ENCODE results near the gene ILKAP.
"Not testable (repeated sequence)": the region's sequence is repeated elsewhere in the genome, so short reads cannot be mapped to it uniquely, and the experiment has no call there.

The ILKAP gene

DNA sequence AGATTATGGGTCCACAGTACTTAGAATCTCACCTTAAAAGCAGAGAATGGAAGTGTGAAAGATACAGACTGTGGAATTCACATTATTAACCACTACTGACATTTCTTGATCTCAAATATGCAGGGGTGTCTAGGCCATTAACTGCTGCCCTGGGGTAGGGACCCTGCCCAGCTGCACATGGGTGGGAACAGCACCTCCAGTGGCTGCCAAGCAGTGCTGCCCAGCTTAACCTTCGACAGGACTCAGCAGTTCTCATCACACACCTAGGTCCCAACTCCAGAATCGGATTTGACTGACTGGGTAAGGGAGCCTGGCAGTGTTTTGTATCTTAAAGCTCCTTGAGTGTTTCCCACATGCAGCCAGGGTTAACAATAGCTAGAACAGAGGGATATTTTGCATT lies 29.8 kb downstream of the ILKAP start:
- Histone ChIP-seq H3K36me3 (ENCODE audit: control insufficient read depth in 1 of 2, insufficient read depth in 2 of 2, low read length in 2 of 2) (peaks cover 44 to 57% of the 10 kb centered on the region in 2 experiments), H2AFZ (ENCODE audit: insufficient read depth, low read length, poor library complexity) (no peak overlapping the region), H3K4me1 (ENCODE audit: control insufficient read depth in 1 of 2, insufficient read depth in 2 of 2, low read length in 2 of 2) (peaks cover 5 to 7% of the 10 kb centered on the region in 2 experiments), H2BK120ac (ENCODE audit: insufficient read depth, low read length, poor library complexity) (no peak overlapping the region), H3K9me3 (ENCODE audit: insufficient read depth, low read depth, low read length) (no peaks in the 10 kb centered on the region), H2AK5ac (ENCODE audit: low read length) (no peak overlapping the region), H3K4ac (ENCODE audit: low read depth, low read length) (no peak overlapping the region), H4K8ac (ENCODE audit: low read depth, low read length) (no peak overlapping the region), H4K12ac (ENCODE audit: low read depth, low read length) (no peak overlapping the region), H2BK5ac (ENCODE audit: low read depth, low read length, poor library complexity) (no peak overlapping the region), H3K23ac (ENCODE audit: low read length) (no peak overlapping the region), H3K27ac (ENCODE audit: low read depth, low read length) (no peak overlapping the region), H3K9ac (ENCODE audit: low read length) (no peak overlapping the region), H3K14ac (ENCODE audit: low read length) (no peak overlapping the region), H3K79me2 (ENCODE audit: control insufficient read depth, insufficient read depth, low read length, poor library complexity) (no peaks in the 10 kb centered on the region), H3K18ac (ENCODE audit: low read length) (no peak overlapping the region), H4K91ac (ENCODE audit: low read depth, low read length) (no peak overlapping the region), H3K4me2 (ENCODE audit: low read length) (no peak overlapping the region), H3K27me3 (ENCODE audit: insufficient read depth, low read length) (no peaks in the 10 kb centered on the region), H3K4me3 (ENCODE audit: low read depth, low read length) (no peak overlapping the region), H3K79me1 (ENCODE audit: low read length) (peaks cover 1% of the 10 kb centered on the region), H2BK12ac (ENCODE audit: low read length) (no peak overlapping the region)
- WGBS (ENCODE audit: extremely low coverage, insufficient coverage, insufficient read length): no CpG with 5 or more reads among the region's 2 CpGs
- DNase-seq: no peak

DNA sequence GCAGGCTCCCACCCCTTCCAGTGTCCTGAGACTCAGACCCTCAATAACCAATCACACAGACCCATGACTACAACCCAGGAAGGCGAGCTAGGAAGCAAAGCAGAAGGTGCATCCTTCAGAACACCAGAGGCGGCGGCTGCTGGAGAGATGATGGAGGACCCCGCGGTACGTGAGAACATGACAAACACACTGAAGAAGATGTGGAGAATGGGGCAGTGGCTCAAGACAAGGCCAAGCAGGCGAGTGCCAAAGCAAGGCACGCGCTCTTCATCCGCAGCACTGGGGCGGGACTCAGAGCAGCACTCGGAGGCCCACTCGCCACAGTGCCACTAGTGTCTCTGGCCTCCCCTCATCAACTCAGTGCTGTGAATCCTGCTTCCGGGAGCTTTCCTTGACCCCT lies 31.1 kb downstream of the ILKAP start:
- H3K14ac ChIP-seq (ENCODE audit: low read length): no peak overlapping the region
- peaks cover under 1% of the 10 kb centered on the region for H3K9me3 ChIP-seq (ENCODE audit: insufficient read depth, low read depth, low read length)
- no peaks in the 10 kb centered on the region for H3K79me2 ChIP-seq (ENCODE audit: control insufficient read depth, insufficient read depth, low read length, poor library complexity)
- no peak overlapping the region for H3K4ac ChIP-seq (ENCODE audit: low read depth, low read length)
- H3K27ac ChIP-seq (ENCODE audit: low read depth, low read length): no peak overlapping the region
- H2BK120ac ChIP-seq (ENCODE audit: insufficient read depth, low read length, poor library complexity): no peak overlapping the region
- no peak overlapping the region for H3K4me2 ChIP-seq (ENCODE audit: low read length)
- H4K91ac ChIP-seq (ENCODE audit: low read depth, low read length): no peak overlapping the region
- no peak overlapping the region for H2BK5ac ChIP-seq (ENCODE audit: low read depth, low read length, poor library complexity)
- no peak overlapping the region for H4K8ac ChIP-seq (ENCODE audit: low read depth, low read length)
- no peak overlapping the region for H3K18ac ChIP-seq (ENCODE audit: low read length)
- H2AK5ac ChIP-seq (ENCODE audit: low read length): no peak overlapping the region
- H3K27me3 ChIP-seq (ENCODE audit: insufficient read depth, low read length): no peaks in the 10 kb centered on the region
- no peak overlapping the region for H3K23ac ChIP-seq (ENCODE audit: low read length)
- H3K9ac ChIP-seq (ENCODE audit: low read length): no peak overlapping the region
- H4K12ac ChIP-seq (ENCODE audit: low read depth, low read length): no peak overlapping the region
- H3K4me3 ChIP-seq (ENCODE audit: low read depth, low read length): no peak overlapping the region
- H3K79me1 ChIP-seq (ENCODE audit: low read length): peaks cover 1% of the 10 kb centered on the region
- H2AFZ ChIP-seq (ENCODE audit: insufficient read depth, low read length, poor library complexity): no peak overlapping the region
- H2BK12ac ChIP-seq (ENCODE audit: low read length): no peak overlapping the region
- DNase-seq: no peak
- WGBS (ENCODE audit: extremely low coverage, insufficient coverage, insufficient read length): no CpG with 5 or more reads among the region's 14 CpGs
- H3K4me1 ChIP-seq (ENCODE audit: control insufficient read depth in 1 of 2, insufficient read depth in 2 of 2, low read length in 2 of 2): peaks cover 5 to 7% of the 10 kb centered on the region in 2 experiments
- H3K36me3 ChIP-seq (ENCODE audit: control insufficient read depth in 1 of 2, insufficient read depth in 2 of 2, low read length in 2 of 2): peaks cover 50 to 62% of the 10 kb centered on the region in 2 experiments

DNA sequence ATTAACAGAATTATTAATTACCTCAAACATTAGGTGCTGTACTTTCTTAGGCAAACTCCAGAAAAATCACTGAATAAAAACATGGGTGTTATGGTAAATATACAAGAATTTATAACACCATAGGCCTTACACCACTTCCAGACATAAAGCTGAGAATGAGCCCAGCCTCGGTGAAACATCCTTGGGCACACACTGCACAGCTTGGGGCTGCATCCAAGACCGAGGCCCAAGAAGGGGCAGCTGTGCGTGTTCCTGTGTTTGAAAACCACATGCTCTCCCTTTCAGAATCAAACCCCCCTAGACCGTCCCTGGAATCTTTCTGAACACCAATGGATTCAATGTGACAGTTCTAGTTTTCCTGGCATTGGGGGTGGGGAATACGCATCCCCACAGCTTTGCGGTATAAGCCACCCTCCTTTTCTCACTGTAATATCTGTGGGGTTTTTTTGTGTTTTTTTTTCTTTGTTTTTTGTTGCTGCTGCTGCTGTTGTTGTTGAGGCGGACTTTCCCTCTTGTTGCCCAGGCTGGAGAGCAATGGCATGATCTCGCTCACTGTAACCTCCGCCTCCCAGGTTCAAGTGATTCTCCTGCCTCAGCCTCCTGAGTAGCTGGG lies 31.8 kb downstream of the ILKAP start:
- no peak overlapping the region for H2AFZ ChIP-seq (ENCODE audit: insufficient read depth, low read length, poor library complexity)
- WGBS (ENCODE audit: extremely low coverage, insufficient coverage, insufficient read length): no CpG with 5 or more reads among the region's 9 CpGs
- peaks cover 5 to 7% of the 10 kb centered on the region in 2 experiments for H3K4me1 ChIP-seq (ENCODE audit: control insufficient read depth in 1 of 2, insufficient read depth in 2 of 2, low read length in 2 of 2)

DNA sequence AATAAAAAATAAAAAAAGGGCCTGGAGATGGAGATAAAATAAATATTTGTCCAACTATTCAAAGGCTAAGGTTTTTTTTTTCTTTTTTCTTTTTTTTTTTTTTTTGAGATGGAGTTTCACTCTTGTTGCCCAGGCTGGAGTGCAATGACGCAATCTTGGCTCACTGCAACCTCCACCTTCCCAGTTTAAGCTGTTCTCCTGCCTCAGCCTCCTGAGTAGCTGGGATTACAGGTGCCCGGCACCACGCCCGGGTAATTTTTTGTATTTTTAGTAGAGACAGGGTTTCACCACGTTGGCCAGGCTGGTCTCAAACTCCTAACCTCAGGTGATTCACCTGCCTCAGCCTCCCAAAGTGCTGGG lies 32.4 kb downstream of the ILKAP start:
- H3K4me1 ChIP-seq (ENCODE audit: control insufficient read depth in 1 of 2, insufficient read depth in 2 of 2, low read length in 2 of 2); H3K18ac ChIP-seq (ENCODE audit: low read length); H4K12ac ChIP-seq (ENCODE audit: low read depth, low read length); H3K14ac ChIP-seq (ENCODE audit: low read length); DNase-seq; H3K4me3 ChIP-seq (ENCODE audit: low read depth, low read length); H3K9me3 ChIP-seq (ENCODE audit: insufficient read depth, low read depth, low read length); H2BK12ac ChIP-seq (ENCODE audit: low read length); H2BK5ac ChIP-seq (ENCODE audit: low read depth, low read length, poor library complexity); H2AK5ac ChIP-seq (ENCODE audit: low read length); H3K23ac ChIP-seq (ENCODE audit: low read length); H3K27ac ChIP-seq (ENCODE audit: low read depth, low read length); H3K79me1 ChIP-seq (ENCODE audit: low read length); H4K91ac ChIP-seq (ENCODE audit: low read depth, low read length); H3K4ac ChIP-seq (ENCODE audit: low read depth, low read length); H3K27me3 ChIP-seq (ENCODE audit: insufficient read depth, low read length); H4K8ac ChIP-seq (ENCODE audit: low read depth, low read length); H3K9ac ChIP-seq (ENCODE audit: low read length); H2AFZ ChIP-seq (ENCODE audit: insufficient read depth, low read length, poor library complexity); H3K4me2 ChIP-seq (ENCODE audit: low read length); H2BK120ac ChIP-seq (ENCODE audit: insufficient read depth, low read length, poor library complexity); H3K79me2 ChIP-seq (ENCODE audit: control insufficient read depth, insufficient read depth, low read length, poor library complexity): not testable (repeated sequence)
- WGBS (ENCODE audit: extremely low coverage, insufficient coverage, insufficient read length): no CpG with 5 or more reads among the region's 5 CpGs
- H3K36me3 ChIP-seq (ENCODE audit: control insufficient read depth in 1 of 2, insufficient read depth in 2 of 2, low read length in 2 of 2): peaks cover 52 to 65% of the 10 kb centered on the region in 2 experiments

More for the DNA sequence above, 31.8 kb downstream of the ILKAP start:
- no peak overlapping the region for H2BK12ac ChIP-seq (ENCODE audit: low read length)
- H3K27me3 ChIP-seq (ENCODE audit: insufficient read depth, low read length): no peaks in the 10 kb centered on the region
- H3K4me2 ChIP-seq (ENCODE audit: low read length): no peak overlapping the region
- peaks cover 52 to 66% of the 10 kb centered on the region in 2 experiments for H3K36me3 ChIP-seq (ENCODE audit: control insufficient read depth in 1 of 2, insufficient read depth in 2 of 2, low read length in 2 of 2)
- no peak overlapping the region for H3K4ac ChIP-seq (ENCODE audit: low read depth, low read length)
- H3K27ac ChIP-seq (ENCODE audit: low read depth, low read length): no peak overlapping the region
- no peak for DNase-seq
- H3K9ac ChIP-seq (ENCODE audit: low read length): no peak overlapping the region
- no peak overlapping the region for H2BK5ac ChIP-seq (ENCODE audit: low read depth, low read length, poor library complexity)
- H3K14ac ChIP-seq (ENCODE audit: low read length): no peak overlapping the region
- no peak overlapping the region for H4K91ac ChIP-seq (ENCODE audit: low read depth, low read length)
- H4K12ac ChIP-seq (ENCODE audit: low read depth, low read length): no peak overlapping the region
- H2AK5ac ChIP-seq (ENCODE audit: low read length): no peak overlapping the region
- H3K79me1 ChIP-seq (ENCODE audit: low read length): peaks cover 1% of the 10 kb centered on the region
- H2BK120ac ChIP-seq (ENCODE audit: insufficient read depth, low read length, poor library complexity): no peak overlapping the region
- no peak overlapping the region for H3K23ac ChIP-seq (ENCODE audit: low read length)
- no peak overlapping the region for H4K8ac ChIP-seq (ENCODE audit: low read depth, low read length)
- H3K79me2 ChIP-seq (ENCODE audit: control insufficient read depth, insufficient read depth, low read length, poor library complexity): no peaks in the 10 kb centered on the region
- peaks cover 2% of the 10 kb centered on the region for H3K9me3 ChIP-seq (ENCODE audit: insufficient read depth, low read depth, low read length)
- H3K18ac ChIP-seq (ENCODE audit: low read length): no peak overlapping the region
- no peak overlapping the region for H3K4me3 ChIP-seq (ENCODE audit: low read depth, low read length)

Data from trophoblast cell (in vitro differentiated cells and primary cell).